Left forelimb (tissue), 1 donor: Measurements from ENCODE around the gene CNGB1.

Source experiments
- DNase-seq: peaks from one replicate; pipeline ENCODE4 v3.0.0-alpha.2; 2018; ENCODE audit warnings: low spot score

CNGB1 gene

DNA sequence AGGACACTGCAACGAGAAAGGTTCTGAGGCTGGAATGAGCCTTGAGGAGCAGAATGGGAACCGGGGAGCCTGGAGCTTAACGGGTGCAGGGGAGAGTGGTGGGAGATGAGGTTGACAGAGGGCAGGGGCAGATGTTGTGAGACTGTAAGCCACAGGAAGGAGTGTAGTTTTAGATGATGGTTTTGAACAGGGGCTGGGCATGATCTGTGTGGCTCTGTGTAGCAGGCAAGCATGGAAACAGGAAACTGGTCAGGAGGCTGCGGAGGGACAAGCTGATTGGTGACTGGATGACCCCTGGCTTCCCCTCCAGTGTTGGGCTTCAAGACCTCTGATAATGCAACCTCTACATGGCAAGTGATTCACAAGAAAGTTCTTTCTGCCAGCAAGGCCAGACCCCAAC is 1.4 kb upstream of the CNGB1 start:
- no peak for DNase-seq

DNA sequence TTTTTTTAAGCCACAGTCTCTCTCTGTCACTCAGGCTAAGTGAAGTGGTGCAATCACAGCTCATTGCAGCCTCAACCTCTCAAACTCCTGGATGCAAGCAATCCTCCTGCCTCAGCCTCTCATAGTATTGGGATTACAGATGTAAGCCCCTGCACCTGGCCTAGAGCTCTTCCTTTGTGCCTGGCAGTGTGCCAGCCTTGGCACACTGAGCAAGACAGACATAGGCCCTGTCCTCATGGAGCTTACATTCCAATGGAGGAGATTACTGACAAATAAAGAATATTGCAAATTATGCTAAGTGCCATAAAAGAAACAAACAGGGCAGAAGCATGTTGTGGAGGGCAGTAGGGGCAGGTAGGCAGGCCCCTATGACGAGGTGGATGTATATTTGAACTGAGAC is 920 bp upstream of the CNGB1 start:
- DNase-seq, result no peak

- no peak for DNase-seq
These were observed 609 bp downstream of the CNGB1 start for GRCh38 chr16:57970319-57970718.

DNA sequence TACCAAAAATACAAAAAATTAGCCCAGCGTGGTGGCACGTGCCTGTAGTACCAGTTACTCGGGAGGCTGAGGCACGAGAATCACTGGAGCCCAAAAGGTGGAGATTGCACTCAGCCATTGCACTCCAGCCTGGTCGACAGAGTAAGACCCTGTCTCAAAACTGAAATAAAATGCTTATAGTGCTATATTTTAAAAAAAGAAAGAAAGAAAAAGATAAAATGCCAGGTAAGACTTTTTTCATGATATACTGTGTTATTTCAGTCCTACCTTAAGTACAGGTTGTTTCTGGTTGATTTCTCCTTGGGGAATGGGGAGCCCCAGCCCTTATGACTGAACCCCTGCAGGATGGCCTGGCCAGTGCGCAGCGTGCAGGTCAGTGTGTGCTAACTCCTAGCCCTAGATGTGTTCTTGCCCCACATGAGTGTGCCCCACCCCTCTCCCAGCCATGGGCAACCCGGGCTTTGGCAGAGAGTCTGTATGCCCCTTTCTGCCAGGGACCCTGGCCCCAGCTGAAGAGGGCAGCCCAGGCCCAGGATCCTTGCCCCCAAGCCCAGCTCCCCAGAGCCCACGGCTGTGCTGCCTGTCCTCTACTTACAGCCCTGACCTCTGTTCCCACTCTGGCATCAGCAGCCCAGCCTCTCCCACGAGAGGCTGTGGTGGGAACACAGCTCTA is 1.3 kb downstream of the CNGB1 start:
- no peak for DNase-seq

DNA sequence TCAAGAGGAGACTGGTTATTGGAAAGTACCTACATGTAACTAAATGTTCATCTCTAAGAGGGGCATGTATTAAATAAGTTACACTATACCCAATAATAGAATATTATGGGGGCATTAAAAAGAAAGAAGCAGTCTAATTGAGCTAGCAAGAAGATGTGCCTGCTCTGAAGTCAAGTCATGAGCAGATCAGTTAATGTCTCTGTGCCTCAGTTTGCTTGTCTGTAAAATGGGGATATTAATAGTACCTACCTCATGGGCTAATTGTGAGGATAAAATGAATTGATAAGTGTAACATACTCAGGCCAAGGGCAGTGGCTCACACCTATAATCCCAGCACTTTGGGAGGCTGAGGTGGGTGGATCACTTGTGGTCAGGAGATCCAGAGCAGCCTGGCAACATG is 3.0 kb downstream of the CNGB1 start:
- DNase-seq, result no peak

DNA sequence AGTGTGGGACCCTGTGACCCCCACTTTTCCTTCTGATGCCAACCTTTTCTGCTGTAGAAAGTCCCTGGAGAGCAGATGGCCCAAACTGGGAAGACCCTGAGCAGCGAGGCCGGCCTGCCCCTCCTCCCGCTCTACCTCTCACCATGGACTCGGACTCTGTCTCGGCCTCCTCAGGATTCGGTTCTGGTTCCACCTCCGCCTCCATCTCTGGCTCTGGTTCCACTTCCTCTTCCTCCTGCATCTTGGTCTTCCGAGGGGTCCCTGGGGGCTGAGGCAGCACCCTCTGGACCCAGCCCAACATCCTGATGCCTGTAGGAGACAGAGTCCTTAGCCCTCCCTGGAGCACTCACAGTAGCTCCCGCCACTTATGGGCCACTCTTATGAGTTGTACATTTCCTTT is 3.9 kb downstream of the CNGB1 start:
- DNase-seq, result no peak

GRCh38 chr16:57966204-57966771 is 4.6 kb downstream of the CNGB1 start:
- no peak for DNase-seq

GRCh38 chr16:57964157-57964700 is 6.7 kb downstream of the CNGB1 start:
- DNase-seq, result no peak

DNA sequence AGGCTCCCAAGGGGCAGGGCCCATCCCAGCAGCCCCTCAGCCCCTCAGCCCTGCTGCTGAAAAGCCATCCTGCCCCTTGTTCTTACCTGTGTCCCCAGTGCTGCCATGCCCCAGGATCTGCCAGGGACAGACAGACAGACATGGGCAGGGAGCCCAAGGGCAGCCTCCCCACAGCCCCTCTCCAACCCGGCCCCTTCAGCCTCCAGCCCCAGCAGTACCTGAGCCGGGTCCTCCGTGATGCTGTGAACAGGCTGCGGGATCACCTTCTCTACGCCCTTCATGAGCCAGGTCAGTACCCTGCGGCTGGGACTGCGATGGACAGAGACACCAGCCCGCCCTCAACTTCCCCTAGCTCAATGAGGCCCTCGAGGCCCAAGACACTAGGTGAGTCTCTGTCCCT is 8.2 kb downstream of the CNGB1 start:
- no peak for DNase-seq

DNA sequence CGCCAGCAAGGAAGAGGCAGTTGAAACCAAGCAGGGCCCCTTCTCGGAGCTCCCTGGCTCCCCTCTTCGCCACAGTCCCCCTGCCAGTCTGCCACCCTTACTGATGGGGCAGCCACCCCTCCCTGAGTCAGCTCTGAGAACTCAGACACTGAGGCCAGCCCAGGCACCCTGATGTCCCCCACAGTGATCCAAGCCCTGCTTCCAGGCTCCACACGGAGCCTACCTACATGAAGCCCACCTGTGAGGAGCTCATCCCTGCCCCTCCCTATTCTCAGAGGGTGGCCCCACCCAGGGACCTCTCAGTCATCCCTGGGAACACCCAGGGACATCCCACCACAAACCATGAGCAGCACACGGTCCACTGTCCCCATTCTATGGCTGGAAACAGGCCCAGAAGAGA is 8.9 kb downstream of the CNGB1 start:
- no peak for DNase-seq

GRCh38 chr16:57961538-57961937 is 9.4 kb downstream of the CNGB1 start:
- DNase-seq, result no peak

GRCh38 chr16:57960826-57961472 is 10.0 kb downstream of the CNGB1 start:
- no peak for DNase-seq

- no peak for DNase-seq
These were observed 10.6 kb downstream of the CNGB1 start for GRCh38 chr16:57960310-57960709.

- DNase-seq, result no peak
These were observed 11.1 kb downstream of the CNGB1 start for GRCh38 chr16:57959804-57960203.

- DNase-seq, result no peak
These were observed 11.8 kb downstream of the CNGB1 start for GRCh38 chr16:57959121-57959520.

- no peak for DNase-seq
These were observed 12.4 kb downstream of the CNGB1 start for GRCh38 chr16:57958544-57958943.

GRCh38 chr16:57957673-57958392 is 13.1 kb downstream of the CNGB1 start:
- DNase-seq, result no peak

- DNase-seq, result no peak
These were observed 13.8 kb downstream of the CNGB1 start for GRCh38 chr16:57956924-57957672.

- no peak for DNase-seq
These were observed 14.6 kb downstream of the CNGB1 start for GRCh38 chr16:57956270-57956808.

DNA sequence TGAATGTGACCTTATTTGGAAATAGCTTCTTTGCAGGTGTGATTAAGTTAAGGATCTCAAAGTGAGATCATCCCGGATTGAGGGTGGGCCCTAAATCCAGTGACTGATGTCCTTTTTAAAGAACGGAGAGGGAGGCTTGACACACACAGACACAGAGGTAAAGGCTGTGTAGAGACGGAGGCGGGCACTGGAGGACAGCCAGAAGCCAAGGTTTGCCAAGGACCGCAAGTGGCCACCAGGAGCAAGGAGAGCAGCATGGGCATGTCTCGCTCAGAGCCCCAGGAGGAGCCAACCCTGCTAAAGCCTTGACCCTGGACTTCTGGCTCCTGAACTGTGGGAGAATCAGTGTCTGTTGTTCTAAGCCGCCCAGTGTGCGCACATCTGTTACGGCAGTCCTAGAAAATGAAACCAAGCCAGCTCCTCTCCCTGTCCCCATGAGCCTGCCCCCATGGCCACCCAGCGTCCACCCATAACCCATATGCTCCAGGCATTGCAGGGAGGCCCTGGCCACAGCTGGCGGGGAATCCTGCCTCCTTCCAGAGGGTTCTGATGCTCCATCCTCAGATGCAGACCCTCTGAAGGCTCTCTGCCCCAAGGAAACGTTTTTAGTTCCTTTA is 15.2 kb downstream of the CNGB1 start:
- DNase-seq, result no peak

DNA sequence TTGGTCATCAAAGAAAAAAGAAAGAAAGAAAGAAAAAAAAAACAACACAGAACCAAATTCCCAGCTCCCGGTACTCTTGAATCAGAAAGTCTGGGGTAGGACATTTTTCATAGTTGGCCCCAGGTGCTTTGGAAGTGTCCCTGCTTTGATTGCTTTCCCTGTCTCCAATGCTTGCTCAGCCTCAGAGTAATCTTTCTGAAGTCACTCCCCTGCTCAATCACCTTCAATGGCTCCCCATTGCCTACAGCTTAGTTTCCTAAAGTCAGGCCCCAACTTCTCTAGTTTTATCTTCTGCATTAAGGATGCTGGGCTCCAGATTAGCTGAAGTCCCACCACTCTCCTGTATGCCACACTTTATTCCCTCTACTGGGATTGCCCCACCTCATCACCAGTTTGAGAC is 17.1 kb downstream of the CNGB1 start:
- DNase-seq, result no peak
